Neutrophil (primary cell): ENCODE results near the gene PNO1.

Source experiments
- H3K27ac ChIP-seq: fragments of 200-600 bp; sonication (generic); 2 replicates; pipeline ENCODE4 v1.5.1; 2016; ENCODE audit warnings: mild to moderate bottlenecking, moderate library complexity
- H3K27me3 ChIP-seq: fragments of 200-600 bp; sonication (generic); 2 replicates; pipeline ENCODE4 v1.6.0; 2016; ENCODE audit warnings: mild to moderate bottlenecking
- H3K36me3 ChIP-seq: fragments of 200-600 bp; sonication (generic); 2 replicates; pipeline ENCODE4 v1.5.1; 2017
- H3K4me1 ChIP-seq, 2 experiments: fragments of 200-600 bp in 1 of 2; sonication (generic) in 1 of 2; 1 replicate in 1 of 2; 2 replicates in 1 of 2; pipeline versions ENCODE4 v1.5.1 to v1.6.1; 2013 to 2016; ENCODE audit warnings: low read depth in 1 of 2, low read length in 1 of 2, mild to moderate bottlenecking in 1 of 2, moderate library complexity in 1 of 2; ENCODE audit not compliant: control insufficient read depth in 1 of 2, insufficient read depth in 1 of 2
- H3K4me3 ChIP-seq, 2 experiments: fragments of 200-600 bp in 1 of 2; sonication (generic) in 1 of 2; 1 replicate in 1 of 2; 2 replicates in 1 of 2; pipeline ENCODE4 v1.5.1; 2013 to 2016; ENCODE audit warnings: low read depth in 1 of 2, low read length in 1 of 2, mild to moderate bottlenecking in 1 of 2, moderate library complexity in 1 of 2
- H3K9me3 ChIP-seq: fragments of 200-600 bp; sonication (generic); 2 replicates; pipeline ENCODE4 v1.5.1; 2016
- CTCF ChIP-seq: fragments of 200-600 bp; sonication (generic); IDR thresholded peaks from 2 replicates; pipeline ENCODE4 v1.5.1; 2016; ENCODE audit warnings: antibody characterized with exemption

Gene PNO1

GRCh38 chr2:68195096-68195495 is 37.4 kb downstream of the PNO1 start:
- H3K9me3 ChIP-seq, result no peaks in the 10 kb centered on the region
- H3K36me3 ChIP-seq, result no peaks in the 10 kb centered on the region
- peaks cover 26 to 49% of the 10 kb centered on the region in 2 experiments for H3K4me1 ChIP-seq
- H3K27ac ChIP-seq, result peak overlapping the region; percentile 58
- H3K27me3 ChIP-seq, result no peaks in the 10 kb centered on the region
- no peak overlapping the region for H3K4me3 ChIP-seq
- TF ChIP-seq CTCF, result no peak

- H3K27me3 ChIP-seq, result no peaks in the 10 kb centered on the region
- H3K27ac ChIP-seq, result peak overlapping the region; percentile 58
- H3K36me3 ChIP-seq, result no peaks in the 10 kb centered on the region
- H3K9me3 ChIP-seq, result no peaks in the 10 kb centered on the region
- TF ChIP-seq CTCF, result peak; percentile 59
- H3K4me3 ChIP-seq, result no peak overlapping the region
- H3K4me1 ChIP-seq, result peaks cover 33 to 56% of the 10 kb centered on the region in 2 experiments
These were observed 38.5 kb downstream of the PNO1 start for GRCh38 chr2:68196120-68196716.

- H3K27ac ChIP-seq, result peak overlapping the region; percentile 74
- H3K36me3 ChIP-seq, result peaks cover 1% of the 10 kb centered on the region
- H3K9me3 ChIP-seq, result no peaks in the 10 kb centered on the region
- H3K4me3 ChIP-seq, result no peak overlapping the region
- TF ChIP-seq CTCF, result no peak
- peaks cover 21 to 36% of the 10 kb centered on the region in 2 experiments for H3K4me1 ChIP-seq
- H3K27me3 ChIP-seq, result no peaks in the 10 kb centered on the region
These were observed 42.6 kb downstream of the PNO1 start for GRCh38 chr2:68200157-68200787.

GRCh38 chr2:68203587-68203986 is 45.9 kb downstream of the PNO1 start:
- H3K27me3 ChIP-seq, result no peaks in the 10 kb centered on the region
- H3K9me3 ChIP-seq, result no peaks in the 10 kb centered on the region
- peaks cover 7% of the 10 kb centered on the region for H3K36me3 ChIP-seq
- H3K4me3 ChIP-seq, result no peak overlapping the region
- peaks cover 24 to 52% of the 10 kb centered on the region in 2 experiments for H3K4me1 ChIP-seq
- TF ChIP-seq CTCF, result no peak
- peak overlapping the region; percentile 68 for H3K27ac ChIP-seq

GRCh38 chr2:68206793-68207192 is 49.1 kb downstream of the PNO1 start:
- no peak for TF ChIP-seq CTCF
- Histone ChIP-seq H3K27ac (peak overlapping the region; percentile 61), H3K4me3 (no peak overlapping the region), H3K27me3 (no peaks in the 10 kb centered on the region), H3K36me3 (peaks cover 8% of the 10 kb centered on the region), H3K9me3 (no peaks in the 10 kb centered on the region), H3K4me1 (peaks cover 13 to 32% of the 10 kb centered on the region in 2 experiments)
